ENCODE measurements around the gene GPSM3.
"Not testable (repeated sequence)": the region's sequence is repeated elsewhere in the genome, so short reads cannot be mapped to it uniquely, and the experiment has no call there.

GPSM3 gene

DNA sequence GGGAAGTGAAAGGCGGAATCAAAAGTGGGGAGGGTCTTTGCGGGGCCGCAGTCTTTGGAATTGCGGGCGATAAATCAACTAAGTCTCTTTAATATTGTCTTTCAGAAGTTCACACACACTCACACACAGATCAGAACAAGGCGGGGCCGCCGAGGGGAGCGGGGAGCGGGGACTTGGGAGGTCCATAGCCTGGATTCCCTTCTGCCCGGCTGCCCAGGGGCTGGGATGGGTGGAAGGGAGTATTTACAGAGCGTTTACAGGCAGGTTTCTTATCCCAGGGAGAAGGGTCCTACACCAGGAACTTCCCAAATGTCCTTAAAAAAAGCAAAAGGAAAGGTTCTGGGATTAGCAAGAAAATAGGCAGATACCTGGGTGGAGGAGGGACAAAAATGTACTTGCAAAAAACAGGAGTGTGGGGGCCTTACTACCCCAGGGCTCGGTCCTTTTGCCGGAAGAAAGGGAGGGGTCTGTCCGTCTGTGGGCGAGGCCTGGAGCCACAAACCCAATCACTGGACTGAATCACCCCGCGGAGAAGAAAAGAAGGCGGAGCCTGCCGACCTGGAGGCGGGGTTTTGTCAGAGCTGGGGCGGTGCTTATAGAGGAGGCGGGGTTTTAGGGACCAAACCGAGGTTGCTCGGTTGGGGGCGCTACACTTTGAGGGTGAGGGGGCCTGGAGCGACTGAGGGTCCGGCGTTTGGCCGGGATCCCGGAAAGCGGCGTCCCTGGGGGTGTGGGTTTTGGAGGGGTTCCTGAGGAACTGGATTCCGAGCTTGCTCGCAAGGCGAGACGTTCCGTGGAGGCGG, 44.0 kb downstream of the GPSM3 start:
- no peak for DNase-seq

DNA sequence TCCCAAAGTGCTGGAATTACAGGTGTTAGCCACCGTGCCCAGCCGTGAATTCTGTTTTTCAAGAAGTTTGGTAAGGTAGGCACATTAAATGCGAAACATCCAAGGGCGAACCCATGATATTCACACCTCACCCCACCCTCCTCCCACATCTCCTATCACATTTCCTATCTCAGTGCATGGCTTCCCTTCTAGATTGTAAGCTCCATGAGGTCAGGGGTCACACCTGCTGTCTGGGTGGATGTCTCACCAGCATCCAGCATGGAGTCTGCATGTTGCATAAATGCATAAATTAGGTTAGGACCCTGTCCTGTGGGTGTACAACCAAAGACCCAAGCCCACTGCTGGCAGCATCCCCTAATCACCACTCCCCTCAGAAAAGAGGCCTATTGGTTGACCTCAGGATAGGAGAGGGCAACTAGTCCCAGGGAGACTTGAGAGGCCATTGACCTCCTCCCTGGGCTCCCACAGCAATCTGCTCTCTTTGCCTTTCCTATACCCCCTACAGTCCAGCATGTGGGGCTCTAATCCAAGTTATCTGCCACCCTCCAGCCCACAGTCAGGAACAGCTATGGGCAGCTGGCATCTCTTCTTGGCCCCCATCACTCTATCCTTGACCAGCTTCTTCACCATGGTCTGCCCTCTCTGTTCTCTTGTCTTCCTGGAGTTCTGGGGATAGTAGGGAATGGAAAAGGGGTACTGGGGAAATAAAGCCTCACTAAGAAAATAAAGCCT, 44.9 kb downstream of the GPSM3 start:
- no peak for DNase-seq

DNA sequence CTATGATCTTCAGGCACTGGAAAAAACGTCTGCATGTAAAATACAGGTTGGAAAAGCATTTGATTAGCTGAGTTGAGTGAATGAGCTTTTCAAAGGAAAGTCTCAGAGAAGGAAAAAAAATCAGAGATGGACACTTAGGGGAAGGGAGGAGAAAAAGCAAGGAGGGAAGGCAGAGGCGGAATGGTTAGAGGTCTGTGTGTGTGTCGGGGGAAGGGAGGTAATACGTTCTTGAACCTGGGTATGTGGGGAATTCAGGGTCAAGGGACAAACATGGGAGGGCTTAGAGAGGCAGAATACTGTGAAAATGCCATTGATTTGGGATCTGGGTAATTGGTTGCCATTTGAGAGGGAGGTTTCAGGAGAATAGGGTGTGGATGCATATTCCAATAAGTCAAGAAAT, 45.8 kb downstream of the GPSM3 start:
- no peak for DNase-seq

DNA sequence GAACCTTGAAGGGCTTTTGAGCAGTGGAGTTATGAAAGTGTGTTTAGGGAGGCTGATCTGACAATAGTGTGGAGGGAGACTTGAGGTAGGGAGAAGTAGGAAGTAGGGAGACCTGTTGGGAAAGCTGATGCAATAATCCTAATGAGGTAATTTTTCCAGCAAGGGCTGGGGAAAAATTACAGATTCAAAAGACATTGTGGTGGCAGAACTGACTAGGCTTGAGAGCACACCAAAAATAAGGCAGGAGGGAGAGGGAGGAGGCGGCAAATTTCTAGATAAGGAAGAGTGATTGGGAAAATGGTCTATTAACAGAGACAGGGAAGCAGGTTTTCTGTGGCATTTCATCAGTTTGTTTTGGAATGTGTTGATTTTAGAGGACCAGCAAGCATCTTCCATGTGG, 46.2 kb downstream of the GPSM3 start:
- no peak for DNase-seq

DNA sequence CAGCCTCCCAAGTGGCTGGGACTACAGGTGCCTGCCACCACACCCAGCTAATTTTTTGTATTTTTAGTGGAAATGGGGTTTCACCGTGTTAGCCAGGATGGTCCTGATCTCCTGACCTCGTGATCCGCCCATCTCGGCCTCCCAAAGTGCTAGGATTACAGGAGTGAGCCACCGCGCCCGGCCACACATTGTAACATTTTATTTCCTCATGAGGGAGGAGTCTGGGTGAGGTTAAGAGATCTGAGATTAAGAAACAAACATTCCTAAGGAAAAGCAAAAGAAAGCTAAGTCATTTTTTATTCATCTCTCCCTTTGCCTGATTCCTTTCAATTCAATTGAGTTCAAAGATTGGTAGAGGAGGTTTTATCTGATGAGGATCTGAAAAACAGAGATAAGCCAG, 48.2 kb downstream of the GPSM3 start:
- DNase-seq: not testable (repeated sequence)

All from NCI-H2171 (cell line).